ENCODE results near the gene STAT6. TPM values are rescaled to one million over a fixed set of nuclear protein-coding genes. Genes with fewer than 3 reads are reported as not detected.

STAT6 gene
- total RNA-seq, 1 donor from 2014 or later: 269 TPM

DNA sequence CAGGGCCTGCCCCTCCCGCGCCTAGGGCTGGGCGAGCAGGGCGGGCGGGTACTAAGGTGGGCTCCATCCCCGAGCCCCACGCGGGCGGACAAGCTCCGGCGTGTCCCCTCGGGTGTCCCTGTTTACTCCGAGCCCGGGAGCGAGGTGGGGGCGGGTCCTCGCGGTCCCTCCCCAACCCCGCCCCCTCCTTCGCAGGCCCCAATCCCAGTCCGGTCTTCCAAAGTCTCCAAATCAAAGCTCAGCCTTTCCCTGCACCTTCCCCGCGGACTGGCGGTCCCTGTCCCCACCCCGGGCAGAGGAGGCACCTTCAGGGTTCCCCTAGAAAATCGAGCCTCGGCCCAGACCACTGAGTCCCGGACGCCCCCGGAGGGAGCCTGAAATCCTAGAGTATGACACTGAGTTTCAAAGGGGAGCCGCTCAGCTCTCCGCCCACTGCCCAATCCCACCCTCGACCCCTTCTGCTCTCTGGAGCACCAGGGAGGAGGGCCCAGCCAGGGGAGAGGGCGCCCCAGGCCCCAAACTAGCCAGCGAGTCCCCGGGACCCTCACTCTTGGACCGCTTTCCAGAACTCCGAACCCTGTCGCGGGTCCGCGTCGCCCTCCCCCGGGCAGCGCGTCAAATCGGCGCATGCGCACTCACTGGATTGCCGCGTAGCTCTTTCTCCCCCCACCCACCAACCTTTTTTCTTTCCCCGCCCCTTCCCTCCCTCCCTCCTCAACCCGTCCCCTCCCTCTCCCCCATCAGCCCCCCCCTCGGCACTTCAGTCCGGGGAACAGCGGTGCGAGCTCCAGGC is 16.8 kb upstream of the STAT6 start, which contains the start of gene LRP1:
TSS of gene LRP1 (plus strand) at position 758 of the 793 bp plus-strand sequence. CDS start 482 bp downstream, outside the sequence.
- Histone ChIP-seq H3K36me3 (no peaks in the 10 kb centered on the region), H3K27me3 (ENCODE audit: low read depth) (no peaks in the 10 kb centered on the region), H3K4me1 (peaks cover 43% of the 10 kb centered on the region), H3K9me3 (no peaks in the 10 kb centered on the region), H3K27ac (peak within 1 kb of the TSS; percentile 92), H3K4me3 (peak within 1 kb of the TSS; percentile 95)
- TF ChIP-seq, protein P1, sequence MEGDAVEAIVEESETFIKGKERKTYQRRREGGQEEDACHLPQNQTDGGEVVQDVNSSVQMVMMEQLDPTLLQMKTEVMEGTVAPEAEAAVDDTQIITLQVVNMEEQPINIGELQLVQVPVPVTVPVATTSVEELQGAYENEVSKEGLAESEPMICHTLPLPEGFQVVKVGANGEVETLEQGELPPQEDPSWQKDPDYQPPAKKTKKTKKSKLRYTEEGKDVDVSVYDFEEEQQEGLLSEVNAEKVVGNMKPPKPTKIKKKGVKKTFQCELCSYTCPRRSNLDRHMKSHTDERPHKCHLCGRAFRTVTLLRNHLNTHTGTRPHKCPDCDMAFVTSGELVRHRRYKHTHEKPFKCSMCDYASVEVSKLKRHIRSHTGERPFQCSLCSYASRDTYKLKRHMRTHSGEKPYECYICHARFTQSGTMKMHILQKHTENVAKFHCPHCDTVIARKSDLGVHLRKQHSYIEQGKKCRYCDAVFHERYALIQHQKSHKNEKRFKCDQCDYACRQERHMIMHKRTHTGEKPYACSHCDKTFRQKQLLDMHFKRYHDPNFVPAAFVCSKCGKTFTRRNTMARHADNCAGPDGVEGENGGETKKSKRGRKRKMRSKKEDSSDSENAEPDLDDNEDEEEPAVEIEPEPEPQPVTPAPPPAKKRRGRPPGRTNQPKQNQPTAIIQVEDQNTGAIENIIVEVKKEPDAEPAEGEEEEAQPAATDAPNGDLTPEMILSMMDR (IDR thresholded peaks at IDR 0.05): no peak
- ATAC-seq (peak; percentile 86 to 87), DNase-seq (peak; percentile 87)
- intact Hi-C loops (cut with DNase I): loop anchor here (10.0 kb wide), 1 partner anchor 47 kb away; no protein-coding TSS in a partner anchor

DNA sequence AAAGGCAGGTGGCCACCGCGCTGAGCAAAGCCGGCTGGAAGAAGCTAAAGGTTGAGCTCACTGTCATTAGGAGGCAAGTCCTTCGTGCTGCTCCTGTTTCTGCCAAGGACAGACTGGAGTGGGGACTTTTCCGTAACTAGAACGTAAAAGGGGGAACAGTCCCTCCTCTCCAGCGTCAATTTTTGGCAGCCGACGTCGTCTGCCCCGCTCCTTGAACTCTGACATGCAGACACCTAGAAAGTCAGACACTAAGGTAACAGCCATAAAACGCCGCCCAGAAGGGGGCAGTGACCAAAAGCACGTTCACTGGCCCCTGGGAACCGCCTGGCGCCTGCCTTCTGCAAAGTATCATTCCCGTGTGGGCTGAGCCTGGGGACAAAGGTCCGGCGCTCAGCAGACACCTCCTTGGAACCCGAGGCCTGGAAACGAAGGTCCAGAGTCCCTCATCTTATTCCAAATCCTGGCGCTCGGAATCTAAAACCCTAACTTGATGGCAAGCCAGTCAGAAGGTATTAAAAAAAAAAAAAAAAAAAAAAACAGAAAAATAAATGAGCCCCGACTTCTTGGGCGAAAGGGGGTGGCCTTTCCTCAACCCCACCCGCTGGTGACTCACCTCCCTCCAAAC is 16.1 kb upstream of the STAT6 start:
- DNase-seq: peak; percentile 86
- intact Hi-C loops (cut with DNase I): loop anchor here (10.0 kb wide), 1 partner anchor 48 kb away; no protein-coding TSS in a partner anchor
- H3K4me1 ChIP-seq: peaks cover 36% of the 10 kb centered on the region
- H3K36me3 ChIP-seq: no peaks in the 10 kb centered on the region
- ATAC-seq: peak; percentile 78 to 80
- H3K4me3 ChIP-seq: peak overlapping the region; percentile 95
- H3K27ac ChIP-seq: peak overlapping the region; percentile 92
- no peaks in the 10 kb centered on the region for H3K27me3 ChIP-seq (ENCODE audit: low read depth)
- TF ChIP-seq, protein P1 (IDR thresholded peaks at IDR 0.05): peak; percentile 30
- no peaks in the 10 kb centered on the region for H3K9me3 ChIP-seq

DNA sequence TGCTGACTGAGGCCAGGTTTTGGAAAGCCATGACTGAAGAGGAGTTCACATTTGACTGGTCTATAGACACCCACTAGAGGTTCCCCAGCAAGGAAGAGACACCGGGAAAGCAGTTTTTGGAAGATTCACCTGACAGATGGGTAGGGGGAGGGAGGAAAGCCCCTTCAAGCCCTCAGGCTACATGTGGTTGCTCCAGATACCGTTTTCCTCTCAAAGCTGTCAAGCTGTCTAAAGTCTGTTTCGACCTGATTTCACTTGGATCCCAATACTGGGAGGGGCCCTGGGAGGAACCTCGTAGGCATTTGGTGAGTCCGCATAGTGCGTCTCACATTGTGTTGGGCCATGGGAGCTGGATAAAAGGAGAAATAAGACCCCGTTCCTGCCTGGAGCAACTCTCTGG is 15.4 kb upstream of the STAT6 start:
- TF ChIP-seq, protein P1 (IDR thresholded peaks at IDR 0.05): no peak
- Histone ChIP-seq H3K4me1 (peaks cover 30% of the 10 kb centered on the region), H3K27ac (peak overlapping the region; percentile 92), H3K36me3 (no peaks in the 10 kb centered on the region), H3K9me3 (no peaks in the 10 kb centered on the region), H3K27me3 (ENCODE audit: low read depth) (no peaks in the 10 kb centered on the region), H3K4me3 (peak overlapping the region; percentile 95)
- intact Hi-C loops (cut with DNase I): loop anchor here (10.0 kb wide), 1 partner anchor 48 kb away; no protein-coding TSS in a partner anchor
- ATAC-seq (no peak), DNase-seq (no peak)

DNA sequence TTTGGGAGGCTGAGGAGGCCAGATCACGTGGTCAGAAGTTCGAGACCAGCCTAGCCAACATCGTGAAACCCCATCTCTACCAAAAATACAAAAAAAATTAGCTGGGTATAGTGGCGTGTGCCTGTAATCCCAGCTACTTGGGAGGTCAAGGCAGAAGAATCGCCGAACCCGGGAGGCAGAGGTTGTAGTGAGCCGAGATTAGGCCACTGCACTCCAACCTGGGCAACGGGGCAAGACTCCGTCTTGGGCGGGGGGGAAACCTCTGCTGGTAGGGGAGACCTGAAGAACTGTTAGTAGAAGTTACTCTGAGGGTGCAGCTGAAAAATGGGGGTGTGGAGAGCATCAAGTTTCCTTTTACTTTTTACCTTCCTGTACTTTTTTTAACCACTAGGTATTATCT is 14.9 kb upstream of the STAT6 start:
- no peak overlapping the region for H3K27ac ChIP-seq
- H3K4me1 ChIP-seq: peaks cover 25% of the 10 kb centered on the region
- no peaks in the 10 kb centered on the region for H3K9me3 ChIP-seq
- ATAC-seq (no peak), DNase-seq (no peak)
- no peaks in the 10 kb centered on the region for H3K36me3 ChIP-seq
- intact Hi-C loops (cut with DNase I): loop anchor here (10.0 kb wide), 1 partner anchor 49 kb away; no protein-coding TSS in a partner anchor
- TF ChIP-seq, protein P1 (IDR thresholded peaks at IDR 0.05): no peak
- no peak overlapping the region for H3K4me3 ChIP-seq
- no peaks in the 10 kb centered on the region for H3K27me3 ChIP-seq (ENCODE audit: low read depth)

DNA sequence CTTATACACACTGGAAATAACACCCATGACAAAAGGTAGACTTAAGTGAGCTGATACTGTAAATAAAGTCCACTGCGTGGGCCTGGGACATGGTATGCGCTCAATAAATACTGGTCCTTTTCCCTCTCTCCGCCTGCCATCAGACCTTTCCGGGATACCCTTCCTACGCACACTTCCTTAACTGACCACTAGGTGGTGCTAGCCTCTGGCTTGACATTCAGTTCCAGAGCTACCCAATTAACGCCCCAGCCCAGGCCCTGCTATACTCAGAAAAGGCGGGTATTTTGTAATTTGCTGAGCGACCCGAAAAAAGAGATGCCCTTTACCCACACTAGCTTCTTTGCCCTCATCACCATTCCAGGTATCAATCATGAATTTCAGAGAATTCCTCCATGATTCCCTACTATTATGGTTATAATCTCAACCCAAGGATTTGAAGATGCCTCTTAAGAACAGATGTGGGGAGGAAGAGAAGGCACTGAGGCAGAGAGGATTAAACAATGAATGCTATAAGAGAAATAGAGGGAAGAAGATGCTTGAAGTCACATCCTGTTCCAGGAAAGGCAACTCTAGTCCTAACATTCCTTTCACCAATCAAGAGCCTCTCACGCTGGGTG is 13.2 kb upstream of the STAT6 start:
- DNase-seq: no peak
- TF ChIP-seq, protein P1 (IDR thresholded peaks at IDR 0.05): peak; percentile 98
- H3K27me3 ChIP-seq (ENCODE audit: low read depth): no peaks in the 10 kb centered on the region
- intact Hi-C loops (cut with DNase I): loop anchor here (10.0 kb wide), 1 partner anchor 50 kb away; no protein-coding TSS in a partner anchor
- peak; percentile 42 to 67 for ATAC-seq
- no peak overlapping the region for H3K4me3 ChIP-seq
- H3K9me3 ChIP-seq: no peaks in the 10 kb centered on the region
- H3K36me3 ChIP-seq: no peaks in the 10 kb centered on the region
- H3K4me1 ChIP-seq: peaks cover 16% of the 10 kb centered on the region
- H3K27ac ChIP-seq: no peak overlapping the region
